NCI-H526 treated with DMSO at 0.1 percent for 48 hours (cell line): ENCODE measurements around the gene STRBP.
"Not testable (repeated sequence)": the region's sequence is repeated elsewhere in the genome, so short reads cannot be mapped to it uniquely, and the experiment has no call there.

Experiments used
- DNase-seq: peaks from one replicate; lab custom pipeline; 2025; lab: John Stamatoyannopoulos, UW

Gene STRBP

GRCh38 chr9:123191680-123192079 lies 76.7 kb downstream of the STRBP start:
- DNase-seq = no peak

DNA sequence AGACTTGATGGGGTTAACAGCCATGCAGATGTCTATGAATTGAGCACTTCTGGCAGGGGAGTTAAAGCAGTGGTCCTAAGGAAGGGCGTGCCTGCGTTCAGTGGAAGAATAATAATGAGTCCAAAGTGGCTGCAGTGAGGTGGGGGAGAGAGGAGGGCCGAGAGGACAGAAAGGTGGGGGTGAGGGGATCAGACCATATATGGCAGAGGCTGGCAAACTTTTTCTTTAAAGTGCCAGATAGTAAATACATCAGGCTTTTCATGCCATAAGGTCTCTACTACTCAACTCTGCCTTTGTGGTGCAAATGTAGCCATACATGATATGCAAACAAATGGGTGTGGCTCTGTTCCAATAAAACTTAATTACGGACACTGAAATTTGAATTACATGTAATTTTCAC lies 77.1 kb downstream of the STRBP start:
- no peak for DNase-seq

GRCh38 chr9:123187131-123187530 lies 81.3 kb downstream of the STRBP start:
- no peak for DNase-seq

DNA sequence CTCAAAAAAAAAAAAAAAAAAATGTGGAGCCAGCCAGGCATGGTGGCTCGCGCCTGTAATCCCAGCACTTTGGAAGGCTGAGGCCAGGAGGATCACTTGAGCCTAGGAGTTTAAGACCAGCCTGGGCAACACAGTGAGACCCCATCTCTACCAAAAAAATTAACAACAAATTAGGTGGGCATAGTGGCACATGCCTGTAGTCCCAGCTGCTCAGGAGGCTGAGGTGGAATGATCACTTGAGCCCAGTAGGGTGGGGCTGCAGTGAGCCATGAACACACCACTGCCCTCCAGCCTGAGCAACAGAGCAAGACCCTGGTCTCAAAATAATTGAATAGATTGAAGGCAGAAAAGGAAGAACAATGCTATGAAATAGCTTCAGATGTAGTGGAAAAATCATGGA lies 82.4 kb downstream of the STRBP start:
- not testable (repeated sequence) for DNase-seq

GRCh38 chr9:123176949-123177348 lies 91.4 kb downstream of the STRBP start:
- DNase-seq = no peak

- no peak for DNase-seq
These were observed 92.3 kb downstream of the STRBP start for GRCh38 chr9:123175854-123176629.

DNA sequence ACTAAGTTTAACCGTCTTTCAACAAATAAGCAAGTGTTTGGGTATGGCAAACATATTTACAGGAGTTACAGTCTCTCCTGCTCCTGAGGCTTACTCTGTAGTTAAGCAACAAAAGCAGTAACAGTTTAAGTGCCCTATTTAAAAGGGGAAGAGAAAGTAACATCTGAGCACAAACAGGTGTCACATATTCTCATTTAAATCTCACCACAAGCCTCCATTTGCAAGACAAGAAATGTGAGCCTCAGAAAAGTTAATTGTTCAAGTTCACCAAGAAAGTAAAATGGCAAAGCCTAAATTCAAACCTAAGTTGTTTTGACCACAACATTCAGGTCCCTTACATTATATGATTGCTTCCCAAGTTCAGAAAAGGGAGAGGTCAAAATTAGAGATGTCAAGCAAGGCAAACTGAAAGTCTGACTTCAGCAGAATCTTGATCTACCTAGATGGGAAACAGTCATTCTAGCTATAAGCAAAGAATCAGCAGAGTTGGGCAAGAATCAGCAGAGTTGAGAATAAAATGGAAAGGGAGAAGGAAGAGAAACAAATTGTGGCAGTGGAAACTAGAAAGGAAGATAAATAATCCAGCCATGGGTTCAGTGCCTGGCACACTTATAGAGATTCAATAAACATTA lies 93.4 kb downstream of the STRBP start:
- DNase-seq = no peak

DNA sequence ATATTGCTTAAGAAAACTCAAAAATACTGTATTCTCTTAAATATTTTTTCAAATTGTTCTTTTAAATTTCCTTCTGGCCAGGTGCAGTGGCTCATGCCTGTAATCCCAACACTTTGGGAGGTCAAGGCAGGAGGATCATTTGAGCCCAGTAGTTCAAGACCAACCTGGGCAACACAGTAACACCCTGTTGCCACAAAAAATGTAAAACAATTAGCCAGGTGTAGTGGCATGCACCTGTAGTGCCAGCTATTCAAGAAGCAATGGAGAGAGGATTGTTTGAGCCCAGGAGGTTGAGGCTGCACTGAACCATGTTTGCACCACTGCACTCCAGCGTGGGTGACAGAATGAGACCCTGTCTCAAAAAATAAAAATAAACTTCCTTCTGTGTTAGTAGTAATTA lies 94.3 kb downstream of the STRBP start:
- DNase-seq = no peak

DNA sequence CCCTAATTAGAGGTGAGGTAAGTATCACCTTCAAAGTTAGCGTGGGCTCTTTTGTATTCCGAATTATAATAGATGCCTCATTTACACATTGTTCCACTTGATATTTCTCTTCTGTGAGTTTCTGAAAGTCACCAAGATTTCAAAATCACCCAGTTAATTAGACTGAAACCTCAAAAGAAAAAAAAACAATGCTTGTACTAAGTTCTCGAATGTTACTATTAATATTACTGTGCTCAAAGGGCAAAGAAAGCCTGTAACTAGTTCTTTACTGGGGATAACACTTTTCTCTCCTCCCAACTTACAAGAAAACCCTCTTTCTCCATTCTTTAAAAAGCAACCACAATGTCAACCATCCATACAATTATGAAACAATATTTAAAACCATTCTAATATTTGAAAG lies 98.5 kb downstream of the STRBP start:
- DNase-seq = no peak

DNA sequence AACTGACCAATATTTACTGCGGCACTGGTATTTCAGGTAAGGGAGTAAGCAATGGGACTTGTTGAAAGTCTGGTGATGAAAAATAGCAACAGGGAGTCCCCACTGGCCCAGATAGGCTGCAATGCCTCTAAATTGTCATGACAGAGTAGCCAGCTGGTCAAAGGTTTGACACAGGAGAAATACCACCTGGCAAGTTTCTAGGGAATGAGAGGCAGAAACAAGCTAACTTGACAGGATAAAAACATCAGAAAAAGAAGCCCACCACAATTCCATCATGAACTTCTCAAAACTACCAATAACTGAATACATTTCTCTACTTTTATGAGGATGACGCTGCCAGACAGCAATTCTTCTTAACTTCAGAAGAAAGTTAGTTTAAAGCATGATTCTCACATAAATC lies 99.8 kb downstream of the STRBP start:
- no peak for DNase-seq

GRCh38 chr9:123167474-123167873 lies 100.9 kb downstream of the STRBP start:
- DNase-seq = no peak

GRCh38 chr9:123165813-123166212 lies 102.6 kb downstream of the STRBP start:
- DNase-seq = no peak

DNA sequence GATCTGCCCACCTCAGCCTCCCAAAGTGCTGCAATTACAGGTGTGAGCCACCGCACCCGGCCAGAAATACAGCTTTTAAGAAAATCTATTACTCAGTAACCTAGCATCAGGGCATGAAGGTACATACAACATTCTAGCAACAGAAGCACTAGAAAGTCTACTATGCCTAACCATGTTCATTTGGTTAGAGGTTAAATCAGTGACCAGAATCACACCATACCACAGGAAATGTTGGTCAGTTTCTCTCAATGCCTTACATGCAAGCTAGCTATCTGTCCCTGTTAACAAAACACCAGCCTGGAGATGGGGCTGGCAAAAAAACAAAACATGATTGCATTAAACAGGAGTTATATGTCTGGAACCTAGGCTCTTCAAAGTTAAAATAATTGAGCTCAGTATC lies 104.1 kb downstream of the STRBP start:
- DNase-seq = no peak

DNA sequence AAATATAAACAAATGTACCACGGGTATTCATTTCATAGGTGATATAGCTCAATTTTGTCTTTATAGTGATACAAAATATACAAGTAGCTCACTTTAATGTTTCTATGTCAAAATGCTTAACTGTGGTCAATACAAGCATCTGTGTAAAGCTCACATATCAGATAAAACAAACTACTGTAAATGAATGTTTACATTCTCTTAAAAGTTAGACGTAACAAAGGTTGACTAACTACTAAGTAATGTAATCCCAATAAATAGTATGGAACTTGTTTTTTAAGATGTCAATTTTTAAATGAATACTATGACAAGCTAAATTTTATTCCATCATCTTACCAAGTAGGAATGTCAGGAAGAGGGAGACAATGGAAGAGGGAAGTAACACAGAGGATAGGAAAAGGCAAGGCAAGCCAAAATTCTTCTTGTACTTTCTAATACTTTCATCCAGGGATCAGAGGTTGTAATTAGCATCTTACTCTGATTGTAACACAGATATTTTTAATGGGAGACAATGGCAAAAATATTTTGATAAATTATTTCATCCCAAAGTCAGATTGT lies 105.5 kb downstream of the STRBP start:
- DNase-seq = no peak

DNA sequence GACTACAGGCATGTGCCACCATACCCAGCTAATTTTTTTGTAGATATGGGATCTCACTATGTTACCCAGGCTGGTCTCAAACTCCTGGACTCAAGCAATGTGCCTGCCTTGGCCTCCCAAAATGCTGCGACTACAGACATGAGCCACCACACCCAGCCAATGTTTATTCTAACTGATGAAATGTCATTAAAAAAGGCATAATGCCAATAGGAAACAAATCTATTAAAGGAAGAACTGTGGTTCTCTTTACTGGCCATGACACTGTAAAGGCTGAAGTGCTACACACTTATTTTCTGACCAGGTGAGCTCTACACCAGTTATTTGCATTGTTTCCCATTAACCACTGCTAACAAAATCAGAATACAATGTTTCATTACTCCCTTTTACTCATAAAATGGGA lies 106.0 kb downstream of the STRBP start:
- DNase-seq = no peak

GRCh38 chr9:123157221-123157620 lies 111.2 kb downstream of the STRBP start:
- no peak for DNase-seq

DNA sequence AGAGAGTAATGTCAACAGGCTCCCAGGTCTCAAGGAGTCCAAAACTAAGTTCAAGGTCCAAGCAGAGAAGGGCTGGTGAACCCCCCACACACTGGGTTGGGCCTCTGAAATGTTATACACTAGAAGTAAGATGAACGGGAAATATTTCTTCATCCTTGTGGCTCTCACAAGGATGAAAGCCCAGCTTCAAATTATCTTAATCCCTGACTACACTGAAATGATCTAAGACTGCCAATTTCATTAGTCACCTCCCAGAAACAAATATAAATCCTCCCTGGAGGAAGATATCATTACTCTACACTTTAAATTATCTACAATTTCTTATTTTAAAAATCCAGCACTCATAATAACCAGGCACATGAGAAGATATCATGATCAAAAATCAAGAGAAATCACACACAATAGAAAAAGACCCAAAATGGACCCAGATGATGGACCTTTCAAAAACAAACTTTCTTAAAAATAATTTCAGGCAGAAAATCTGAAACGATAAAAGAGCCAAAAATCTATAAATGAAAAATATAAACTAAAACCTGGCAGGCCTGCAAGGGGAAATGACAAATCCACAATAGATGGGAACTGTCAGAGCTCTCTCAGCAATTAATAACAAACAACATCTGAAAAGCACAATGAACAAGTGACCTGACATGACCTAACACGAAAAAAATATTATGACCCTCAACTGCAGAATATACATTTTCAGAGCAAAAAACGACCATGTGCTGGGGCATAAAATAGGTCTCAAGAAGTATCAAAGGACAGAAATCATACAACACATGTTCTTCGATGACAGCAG lies 117.5 kb downstream of the STRBP start:
- DNase-seq = no peak

GRCh38 chr9:123149067-123149466 lies 119.3 kb downstream of the STRBP start:
- DNase-seq = peak; percentile 13

DNA sequence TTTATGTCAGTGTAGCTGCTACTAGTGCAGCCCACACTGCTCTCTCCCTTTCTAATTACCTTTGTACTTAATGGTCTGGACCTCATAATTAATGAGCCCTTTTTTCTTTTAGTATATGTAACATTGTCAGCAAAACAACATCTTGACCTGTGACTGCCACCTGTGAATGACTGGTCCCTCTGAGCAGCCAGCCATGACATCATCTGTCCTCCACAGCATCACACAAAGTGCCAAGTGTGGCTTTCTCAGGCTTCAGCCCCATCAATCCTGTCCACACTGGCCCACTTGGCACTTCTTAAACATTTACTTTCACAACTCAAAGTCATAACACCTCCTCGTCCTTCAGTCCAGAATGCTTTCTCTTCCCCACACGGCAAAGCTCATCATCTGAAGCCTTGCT lies 130.2 kb downstream of the STRBP start:
- DNase-seq = no peak

GRCh38 chr9:123135430-123135829 lies 133.0 kb downstream of the STRBP start:
- DNase-seq = no peak

- no peak for DNase-seq
These were observed 135.7 kb downstream of the STRBP start for GRCh38 chr9:123132696-123133095.

DNA sequence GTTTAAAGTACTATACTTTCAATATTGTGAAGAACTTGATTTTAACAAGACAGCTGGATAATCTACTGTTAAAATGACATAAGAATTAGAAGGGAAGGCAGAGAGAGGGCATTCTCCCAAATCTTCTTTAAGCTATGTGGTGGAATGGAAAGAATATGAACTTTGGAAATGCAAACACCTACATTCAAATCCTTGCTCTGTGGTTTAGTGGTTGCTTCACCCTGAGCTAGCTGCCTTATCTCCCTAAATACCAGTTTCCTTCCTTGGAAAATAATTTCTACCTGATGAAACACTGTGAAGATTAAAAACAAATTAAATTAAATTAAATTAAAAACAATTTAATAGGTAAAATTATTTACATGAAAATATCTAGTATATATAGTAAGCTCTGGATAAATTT lies 136.4 kb downstream of the STRBP start:
- no peak for DNase-seq

GRCh38 chr9:123131258-123131657 lies 137.1 kb downstream of the STRBP start:
- no peak for DNase-seq
